ENCODE data around the gene CREBRF. TPM values are rescaled to one million over a fixed set of nuclear protein-coding genes. Genes with fewer than 3 reads are reported as not detected.

Gene CREBRF
- total and polyA plus RNA-seq, 2 of the 8 experiments (the other 6 are each of a cell fraction or from before 2014, with no cell fraction given): 1.2 to 4.7 TPM

GRCh38 chr5:173069671-173070070 is 13.5 kb downstream of the CREBRF start:
- ChIA-PET CTCF (ENCODE audit: partially characterized antibody) (no interaction called here), POLR2A (ENCODE audit: partially characterized antibody) (interaction anchor here (0.7 to 0.9 kb wide), 2 partner anchors 12 to 275 kb away, joined by 3 to 4 read pairs; no protein-coding TSS in a partner anchor)
- H3K27ac ChIP-seq (ENCODE audit: low read depth, low read length): no peak overlapping the region
- no peak overlapping the region for H2BK12ac ChIP-seq (ENCODE audit: low read depth, low read length)
- no peak overlapping the region for H2BK120ac ChIP-seq (replicated peaks; ENCODE audit: low read depth, low read length)
- no peaks in the 10 kb centered on the region; the same call in 1 of the 2 replicates for H3K23me2 ChIP-seq (ENCODE audit: low read depth, low read length)
- WGBS, 2 experiments (ENCODE audit: extremely low coverage in 1 of 2, insufficient coverage in 1 of 2, insufficient read length in 1 of 2, insufficient replicate concordance in 2 of 2, low coverage in 1 of 2, low lambda C conversion rate in 2 of 2, missing lambda C conversion rate in 1 of 2): 92% methylated on average over 7 of the region's 7 CpGs; no CpG with 5 or more reads in 1 of the 2 experiments
- no peak overlapping the region for H4K8ac ChIP-seq (ENCODE audit: extremely low read depth, insufficient read depth, low read length)
- no peak overlapping the region for H3K4me3 ChIP-seq (ENCODE audit: extremely low read depth in 1 of 4, insufficient read depth in 2 of 4, low read depth in 3 of 4, low read length in 4 of 4)
- H3K23ac ChIP-seq (ENCODE audit: insufficient read length): no peak overlapping the region
- H2BK15ac ChIP-seq (ENCODE audit: low read length): no peak overlapping the region
- H3K79me1 ChIP-seq (ENCODE audit: low read depth, low read length): no peaks in the 10 kb centered on the region
- H3K9me3 ChIP-seq (ENCODE audit: insufficient read depth in 2 of 2, low read depth in 1 of 2, low read length in 1 of 2): no peaks in the 10 kb centered on the region
- TF ChIP-seq SUZ12 (IDR thresholded peaks at IDR 0.05; ENCODE audit: low read length) (no peak), BRCA1 (IDR thresholded peaks at IDR 0.05; ENCODE audit: low read depth, low read length) (no peak)
- TF ChIP-seq, protein P1, sequence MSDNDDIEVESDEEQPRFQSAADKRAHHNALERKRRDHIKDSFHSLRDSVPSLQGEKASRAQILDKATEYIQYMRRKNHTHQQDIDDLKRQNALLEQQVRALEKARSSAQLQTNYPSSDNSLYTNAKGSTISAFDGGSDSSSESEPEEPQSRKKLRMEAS (IDR thresholded peaks at IDR 0.05): no peak
- no peak overlapping the region for H2BK20ac ChIP-seq (ENCODE audit: low read length)
- no peaks in the 10 kb centered on the region for H3K79me2 ChIP-seq (ENCODE audit: control insufficient read depth in 1 of 2, insufficient read depth in 2 of 2, low read length in 2 of 2)
- no peaks in the 10 kb centered on the region for H3K4me1 ChIP-seq (replicated peaks in 1 of 4; ENCODE audit: control insufficient read depth in 3 of 4, insufficient read depth in 4 of 4, low read length in 3 of 4)
- no peak overlapping the region for H3K56ac ChIP-seq (replicated peaks; ENCODE audit: insufficient read length, low read depth, low read length)
- no peak overlapping the region for H3K18ac ChIP-seq (ENCODE audit: extremely low read depth, low read length)
- no peak overlapping the region for H3K14ac ChIP-seq (ENCODE audit: insufficient read length)
- no peak overlapping the region for H2AFZ ChIP-seq (ENCODE audit: low read length)
- H3K36me3 ChIP-seq (ENCODE audit: control insufficient read depth in 2 of 4, insufficient read depth in 4 of 4, low read length in 3 of 4): no peaks in the 10 kb centered on the region; a peak in 1 of 8 replicates
- H4K5ac ChIP-seq (ENCODE audit: insufficient read length, low read depth, low read length): no peak overlapping the region
- no peak overlapping the region for H3K4ac ChIP-seq (replicated peaks; ENCODE audit: insufficient read length, low read depth, low read length)
- H4K91ac ChIP-seq (replicated peaks; ENCODE audit: insufficient read length, low read length): no peak overlapping the region
- H2AK5ac ChIP-seq (ENCODE audit: low read depth, low read length): no peak overlapping the region
- H3K9ac ChIP-seq (replicated peaks in 1 of 4; ENCODE audit: extremely low read depth in 1 of 4, low read depth in 3 of 4, low read length in 3 of 4): no peak overlapping the region
- no peaks in the 10 kb centered on the region for H3K27me3 ChIP-seq (replicated peaks in 1 of 4; ENCODE audit: control insufficient read depth in 3 of 4, extremely low read depth in 1 of 4, insufficient read depth in 3 of 4, low read length in 3 of 4)
- H3K4me2 ChIP-seq (ENCODE audit: insufficient read depth in 1 of 2, low read depth in 2 of 2, low read length in 2 of 2): no peak overlapping the region
- no peak overlapping the region for H2BK5ac ChIP-seq (ENCODE audit: low read depth, low read length)
- FAIRE-seq: no peak
- no peaks in the 10 kb centered on the region for H4K20me1 ChIP-seq (replicated peaks in 1 of 2; ENCODE audit: control insufficient read depth in 1 of 2, insufficient read depth in 2 of 2, low read length in 2 of 2)
- DNase-seq (ENCODE audit: low read depth in 1 of 2, low spot score in 2 of 2): no peak

Data from H1 (cell line).